DMS114 treated with DMSO at 0.1 percent for 48 hours (cell line): ENCODE measurements around the gene ZNF688.

ENCODE experiments used
- DNase-seq: peaks from one replicate; lab custom pipeline; 2025; ENCODE audit not compliant: unreplicated experiment; lab: John Stamatoyannopoulos, UW

ZNF688 gene

GRCh38 chr16:30585400-30586191 lies 14.1 kb upstream of the ZNF688 start, which contains the start of gene ZNF785:
TSS of gene ZNF785 (minus strand) at chr16:30585697. CDS start at chr16:30585611, 86 bp downstream.
- peak; percentile 98 for DNase-seq

GRCh38 chr16:30585022-30585399 lies 13.5 kb upstream of the ZNF688 start:
- DNase-seq, result no peak

GRCh38 chr16:30582611-30583340 lies 11.3 kb upstream of the ZNF688 start:
- DNase-seq, result no peak

GRCh38 chr16:30581457-30581856 lies 9.9 kb upstream of the ZNF688 start:
- DNase-seq, result no peak

GRCh38 chr16:30574678-30575077 lies 3.2 kb upstream of the ZNF688 start:
- DNase-seq, result no peak

- no peak for DNase-seq
Measured at GRCh38 chr16:30570636-30571444, 674 bp downstream of the ZNF688 start.

- no peak for DNase-seq
Measured at GRCh38 chr16:30569746-30570635, 1.5 kb downstream of the ZNF688 start.

GRCh38 chr16:30569281-30569680 lies 2.2 kb downstream of the ZNF688 start:
- no peak for DNase-seq

GRCh38 chr16:30567991-30568638 lies 3.4 kb downstream of the ZNF688 start:
- no peak for DNase-seq

GRCh38 chr16:30567160-30567990 lies 4.1 kb downstream of the ZNF688 start:
- no peak for DNase-seq

- no peak for DNase-seq
Measured at GRCh38 chr16:30566531-30566930, 5.0 kb downstream of the ZNF688 start.

GRCh38 chr16:30565984-30566383 lies 5.5 kb downstream of the ZNF688 start:
- no peak for DNase-seq

- DNase-seq, result no peak
Measured at GRCh38 chr16:30565526-30565925, 6.0 kb downstream of the ZNF688 start.

- DNase-seq, result no peak
Measured at GRCh38 chr16:30562021-30562420, 9.5 kb downstream of the ZNF688 start.

GRCh38 chr16:30561089-30561816 lies 10.3 kb downstream of the ZNF688 start:
- no peak for DNase-seq

- no peak for DNase-seq
Measured at GRCh38 chr16:30559690-30560089, 11.8 kb downstream of the ZNF688 start.

GRCh38 chr16:30558789-30559377 lies 12.6 kb downstream of the ZNF688 start:
- DNase-seq, result no peak
